Anterior cingulate cortex (tissue), 58 donors: ENCODE measurements around the gene FCSK.
A peak's percentile ranks its signal among the peaks of the same experiment; 100 is the strongest.
"Not testable (repeated sequence)": the region's sequence is repeated elsewhere in the genome, so short reads cannot be mapped to it uniquely, and the experiment has no call there.

Source experiments
- DNase-seq, 58 donors: peaks; one replicate each; lab custom pipeline; 2025; lab: John Stamatoyannopoulos, UW

Gene FCSK

GRCh38 chr16:70430667-70431536, 23.5 kb upstream of the FCSK start:
- peak in 1 of 58 donors; percentile 10 for DNase-seq

- DNase-seq, result no peak
Measured at GRCh38 chr16:70432356-70432722, 22.1 kb upstream of the FCSK start.

- peak in 1 of 58 donors; percentile 9 for DNase-seq
Measured at GRCh38 chr16:70432723-70433457, 21.5 kb upstream of the FCSK start.

GRCh38 chr16:70433458-70434103, 20.8 kb upstream of the FCSK start:
- DNase-seq, result peak in 2 of 58 donors; percentile 12 to 32

GRCh38 chr16:70434484-70435260, 19.7 kb upstream of the FCSK start:
- no peak for DNase-seq

GRCh38 chr16:70437017-70437581, 17.3 kb upstream of the FCSK start:
- peak in 1 of 58 donors; percentile 31 for DNase-seq

GRCh38 chr16:70437582-70438557, 16.5 kb upstream of the FCSK start:
- peak in 4 of 58 donors; percentile 20 to 38 (median 28) for DNase-seq

- peak in 11 of 58 donors; percentile 22 to 74 (median 40) for DNase-seq
Measured at GRCh38 chr16:70438585-70438968, 15.8 kb upstream of the FCSK start.

- DNase-seq, result peak; percentile 63 to 98 (median 94)
Measured at GRCh38 chr16:70438969-70439862, 15.2 kb upstream of the FCSK start, which contains the start of gene ST3GAL2. ST3GAL2 (minus strand) TSS chr16:70439100; CDS start chr16:70398530, 40,570 bp downstream.

GRCh38 chr16:70440009-70440692, 14.2 kb upstream of the FCSK start:
- no peak for DNase-seq

GRCh38 chr16:70441406-70441990, 12.9 kb upstream of the FCSK start:
- no peak for DNase-seq

- no peak for DNase-seq
Measured at GRCh38 chr16:70442344-70442743, 12.1 kb upstream of the FCSK start.

- no peak for DNase-seq
Measured at GRCh38 chr16:70444249-70445063, 9.9 kb upstream of the FCSK start.

- no peak for DNase-seq
Measured at GRCh38 chr16:70448075-70448474, 6.3 kb upstream of the FCSK start.

GRCh38 chr16:70450142-70451003, 4.0 kb upstream of the FCSK start:
- DNase-seq, result not testable (repeated sequence)
